ENCODE measurements around the gene SLAMF6. TPM values are rescaled to one million over a fixed set of nuclear protein-coding genes. Genes with fewer than 3 reads are reported as not detected.
"Not testable (repeated sequence)": the region's sequence is repeated elsewhere in the genome, so short reads cannot be mapped to it uniquely, and the experiment has no call there.

SLAMF6 gene
- total RNA-seq, 1 experiment from 2014 or later, result not detected

- DNase-seq, result no peak
- H3K36me3 Mint-ChIP-seq (ENCODE audit: insufficient read depth, unreplicated experiment), result no peaks in the 10 kb centered on the region
- TF ChIP-seq CTCF (IDR thresholded peaks at IDR 0.05; ENCODE audit: unreplicated experiment), result no peak
- peaks cover 56% of the 10 kb centered on the region for H3K27me3 Mint-ChIP-seq (ENCODE audit: unreplicated experiment)
- no peak overlapping the region for H3K27ac Mint-ChIP-seq (ENCODE audit: unreplicated experiment)
- H3K4me1 Mint-ChIP-seq (ENCODE audit: low read depth, unreplicated experiment), result no peaks in the 10 kb centered on the region
- no peaks in the 10 kb centered on the region for H3K9me3 Mint-ChIP-seq (ENCODE audit: low read depth, unreplicated experiment)
- no TSS peak for BruUV-seq (replicated peaks)
- intact Hi-C loops (cut with micrococcal nuclease; ENCODE audit: unreplicated experiment), result no loop called here
- CTCF ChIA-PET, result interaction anchor here (0.6 kb wide), 2 partner anchors 29 to 478 kb away, joined by 3 to 5 read pairs; no protein-coding TSS in a partner anchor
- no peak overlapping the region for H3K4me3 Mint-ChIP-seq (ENCODE audit: low read depth, unreplicated experiment)
Observed at GRCh38 chr1:160560045-160560705, 37.1 kb upstream of the SLAMF6 start.

GRCh38 chr1:160559437-160559836 lies 36.4 kb upstream of the SLAMF6 start:
- H3K4me1 Mint-ChIP-seq (ENCODE audit: low read depth, unreplicated experiment); H3K27ac Mint-ChIP-seq (ENCODE audit: unreplicated experiment); H3K4me3 Mint-ChIP-seq (ENCODE audit: low read depth, unreplicated experiment); intact Hi-C loops (cut with micrococcal nuclease; ENCODE audit: unreplicated experiment); DNase-seq; CTCF ChIA-PET; H3K9me3 Mint-ChIP-seq (ENCODE audit: low read depth, unreplicated experiment); BruUV-seq (replicated peaks); H3K36me3 Mint-ChIP-seq (ENCODE audit: insufficient read depth, unreplicated experiment): not testable (repeated sequence)
- peaks cover 56% of the 10 kb centered on the region for H3K27me3 Mint-ChIP-seq (ENCODE audit: unreplicated experiment)

GRCh38 chr1:160558660-160559380 lies 35.8 kb upstream of the SLAMF6 start:
- peaks cover 60% of the 10 kb centered on the region for H3K27me3 Mint-ChIP-seq (ENCODE audit: unreplicated experiment)
- CTCF ChIA-PET, result no interaction called here
- H3K27ac Mint-ChIP-seq (ENCODE audit: unreplicated experiment), result no peak overlapping the region
- no peaks in the 10 kb centered on the region for H3K4me1 Mint-ChIP-seq (ENCODE audit: low read depth, unreplicated experiment)
- H3K36me3 Mint-ChIP-seq (ENCODE audit: insufficient read depth, unreplicated experiment), result no peaks in the 10 kb centered on the region
- intact Hi-C loops (cut with micrococcal nuclease; ENCODE audit: unreplicated experiment), result no loop called here
- no peak for TF ChIP-seq CTCF (IDR thresholded peaks at IDR 0.05; ENCODE audit: unreplicated experiment)
- H3K9me3 Mint-ChIP-seq (ENCODE audit: low read depth, unreplicated experiment), result no peaks in the 10 kb centered on the region
- H3K4me3 Mint-ChIP-seq (ENCODE audit: low read depth, unreplicated experiment), result no peak overlapping the region
- DNase-seq, result no peak
- BruUV-seq (replicated peaks), result no TSS peak

GRCh38 chr1:160553778-160554177 lies 30.7 kb upstream of the SLAMF6 start:
- no peaks in the 10 kb centered on the region for H3K36me3 Mint-ChIP-seq (ENCODE audit: insufficient read depth, unreplicated experiment)
- H3K9me3 Mint-ChIP-seq (ENCODE audit: low read depth, unreplicated experiment), result no peaks in the 10 kb centered on the region
- CTCF ChIA-PET, result interaction anchor here (0.6 kb wide), 1 partner anchor 82 kb away, joined by 3 read pairs; no protein-coding TSS in a partner anchor
- TF ChIP-seq CTCF (IDR thresholded peaks at IDR 0.05; ENCODE audit: unreplicated experiment), result no peak
- DNase-seq, result no peak
- no TSS peak for BruUV-seq (replicated peaks)
- peaks cover 55% of the 10 kb centered on the region for H3K27me3 Mint-ChIP-seq (ENCODE audit: unreplicated experiment)
- intact Hi-C loops (cut with micrococcal nuclease; ENCODE audit: unreplicated experiment), result no loop called here
- H3K4me1 Mint-ChIP-seq (ENCODE audit: low read depth, unreplicated experiment), result no peaks in the 10 kb centered on the region
- H3K27ac Mint-ChIP-seq (ENCODE audit: unreplicated experiment), result no peak overlapping the region
- H3K4me3 Mint-ChIP-seq (ENCODE audit: low read depth, unreplicated experiment), result no peak overlapping the region

- CTCF ChIA-PET, result interaction anchor here (1.3 kb wide), 1 partner anchor 46 kb away, joined by 3 read pairs; no protein-coding TSS in a partner anchor
- Mint-ChIP-seq H3K9me3 (ENCODE audit: low read depth, unreplicated experiment) (no peaks in the 10 kb centered on the region), H3K27me3 (ENCODE audit: unreplicated experiment) (peaks cover 58% of the 10 kb centered on the region), H3K36me3 (ENCODE audit: insufficient read depth, unreplicated experiment) (no peaks in the 10 kb centered on the region), H3K27ac (ENCODE audit: unreplicated experiment) (no peak overlapping the region), H3K4me1 (ENCODE audit: low read depth, unreplicated experiment) (no peaks in the 10 kb centered on the region), H3K4me3 (ENCODE audit: low read depth, unreplicated experiment) (no peak overlapping the region)
- TF ChIP-seq CTCF (IDR thresholded peaks at IDR 0.05; ENCODE audit: unreplicated experiment), result no peak
- no TSS peak for BruUV-seq (replicated peaks)
- no peak for DNase-seq
- intact Hi-C loops (cut with micrococcal nuclease; ENCODE audit: unreplicated experiment), result no loop called here
Observed at GRCh38 chr1:160552425-160552824, 29.4 kb upstream of the SLAMF6 start.
